DOHH2 (cell line): Measurements from ENCODE around the gene PACSIN1.

Experiments used
- CTCF ChIP-seq: fragments of 200-600 bp; sonication (generic); IDR thresholded peaks from one replicate; pipeline ENCODE4 v1.5.1; 2014; ENCODE audit warnings: antibody characterized with exemption, mild to moderate bottlenecking, low read depth, low read length; ENCODE audit not compliant: poor library complexity, severe bottlenecking
- EZH2phosphoT487 ChIP-seq: fragments of 200-600 bp; sonication (generic); IDR thresholded peaks from 2 replicates; pipeline ENCODE4 v1.6.1; 2017; ENCODE audit warnings: borderline replicate concordance, mild to moderate bottlenecking, antibody characterized with exemption, low read length, moderate library complexity, mixed read lengths

- no peak for TF ChIP-seq CTCF
- no peak for TF ChIP-seq EZH2phosphoT487
Measured at GRCh38 chr6:34543421-34543820, 77.5 kb downstream of the PACSIN1 start.
